GM23248 (cell line): ENCODE measurements around the gene ADGRF5.

ENCODE experiments used
- EZH2 ChIP-seq: fragments of 200-600 bp; sonication (generic); IDR thresholded peaks from 2 replicates; pipeline ENCODE4 v1.6.1; 2018; ENCODE audit warnings: antibody characterized with exemption, mild to moderate bottlenecking; ENCODE audit not compliant: insufficient read depth, poor library complexity, severe bottlenecking
- EZH2phosphoT487 ChIP-seq: fragments of 200-600 bp; sonication (generic); IDR thresholded peaks from 2 replicates; pipeline ENCODE4 v1.6.1; 2018; ENCODE audit warnings: antibody characterized with exemption, moderate library complexity, mild to moderate bottlenecking, low read depth; ENCODE audit not compliant: insufficient read depth

- TF ChIP-seq EZH2 (no peak), EZH2phosphoT487 (no peak)
These were observed 25.8 kb upstream of the ADGRF5 start for GRCh38 chr6:46947497-46947896.
